ENCODE measurements around the gene STRBP. TPM values are rescaled to one million over a fixed set of nuclear protein-coding genes. Genes with fewer than 3 reads are reported as not detected.

The STRBP gene
- total RNA-seq, 1 experiment from 2014 or later, result 137 TPM

DNA sequence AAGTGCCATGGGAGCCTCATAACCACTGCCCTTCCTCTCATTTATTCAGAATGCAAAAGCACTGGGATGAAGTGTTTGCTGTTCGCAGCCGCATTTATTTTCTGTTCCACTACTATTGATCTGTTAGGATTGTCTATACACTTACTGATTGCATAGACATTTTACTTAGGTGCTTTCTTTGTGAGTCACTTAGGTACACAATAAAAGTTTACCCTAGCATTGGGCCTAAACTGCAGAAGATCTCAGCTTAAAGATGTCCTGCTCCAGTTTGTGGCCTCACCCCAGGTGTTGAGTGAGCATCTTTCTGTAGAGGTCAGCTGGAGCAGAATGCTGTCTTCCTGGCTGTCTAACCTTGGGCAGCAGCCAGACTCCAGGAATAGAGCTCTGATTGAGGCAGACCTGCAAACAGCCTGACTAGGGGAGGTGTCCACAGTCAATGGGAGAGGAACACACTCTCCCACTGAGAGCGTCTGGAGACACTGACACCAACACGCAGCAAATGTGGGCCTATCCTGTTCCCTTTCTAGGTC lies 181.0 kb downstream of the STRBP start:
- Histone ChIP-seq H3K4me1 (ENCODE audit: low read length) (peaks cover 97% of the 10 kb centered on the region), H3K27me3 (ENCODE audit: low read length) (no peaks in the 10 kb centered on the region), H3K9me2 (replicated peaks; ENCODE audit: insufficient read depth, low read length) (no peaks in the 10 kb centered on the region), H2AFZ (ENCODE audit: low read length) (no peak overlapping the region), H3K9me3 (ENCODE audit: low read length) (no peaks in the 10 kb centered on the region), H3K4me3 (ENCODE audit: low read length) (no peak overlapping the region), H3K79me2 (ENCODE audit: low read length) (peaks cover 21% of the 10 kb centered on the region; the same call in 1 of the 2 replicates), H3K9ac (ENCODE audit: low read length) (no peak overlapping the region), H3K36me3 (ENCODE audit: insufficient read depth, low read length) (peaks cover 23% of the 10 kb centered on the region), H3K27ac (ENCODE audit: low read length) (peak overlapping the region; percentile 93), H3K4me2 (ENCODE audit: low read depth, low read length, poor library complexity, severe bottlenecking) (no peak overlapping the region), H4K20me1 (ENCODE audit: insufficient read depth, low read depth, low read length) (no peaks in the 10 kb centered on the region)
- DNase-seq, result no peak

DNA sequence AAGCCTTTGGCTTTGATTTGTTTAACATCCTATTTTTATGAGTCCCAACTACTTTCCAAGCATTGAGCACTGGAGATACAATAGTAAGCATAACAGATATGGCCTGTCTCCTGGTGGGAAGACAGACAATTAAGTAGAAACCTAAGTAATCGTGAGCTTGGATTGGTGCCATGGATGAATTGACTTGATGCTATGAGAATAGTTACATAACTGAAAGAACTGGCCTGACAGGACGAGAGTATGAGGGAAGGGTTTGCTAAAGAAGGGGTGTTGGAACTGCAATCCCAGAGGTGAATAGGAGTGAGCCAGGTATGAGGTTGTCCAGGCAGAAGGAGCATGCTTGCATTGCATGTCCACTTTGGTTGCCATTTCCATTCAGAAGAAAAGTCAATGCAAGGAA lies 182.5 kb downstream of the STRBP start:
- Histone ChIP-seq H3K27ac (ENCODE audit: low read length) (peak overlapping the region; percentile 93), H3K4me3 (ENCODE audit: low read length) (0 out of 2 replicates have a peak overlapping the region, but pooled peaks have one; percentile 36), H2AFZ (ENCODE audit: low read length) (no peak overlapping the region), H3K9ac (ENCODE audit: low read length) (peak overlapping the region; percentile 56), H3K9me3 (ENCODE audit: low read length) (no peaks in the 10 kb centered on the region), H3K27me3 (ENCODE audit: low read length) (no peaks in the 10 kb centered on the region), H3K4me2 (ENCODE audit: low read depth, low read length, poor library complexity, severe bottlenecking) (peak overlapping the region; percentile 56), H3K9me2 (replicated peaks; ENCODE audit: insufficient read depth, low read length) (no peaks in the 10 kb centered on the region), H3K79me2 (ENCODE audit: low read length) (peaks cover 20% of the 10 kb centered on the region; the same call in 1 of the 2 replicates), H3K36me3 (ENCODE audit: insufficient read depth, low read length) (peaks cover 12% of the 10 kb centered on the region; the same call in 1 of the 2 replicates), H3K4me1 (ENCODE audit: low read length) (peaks cover 90% of the 10 kb centered on the region), H4K20me1 (ENCODE audit: insufficient read depth, low read depth, low read length) (no peaks in the 10 kb centered on the region)
- no peak for DNase-seq

DNA sequence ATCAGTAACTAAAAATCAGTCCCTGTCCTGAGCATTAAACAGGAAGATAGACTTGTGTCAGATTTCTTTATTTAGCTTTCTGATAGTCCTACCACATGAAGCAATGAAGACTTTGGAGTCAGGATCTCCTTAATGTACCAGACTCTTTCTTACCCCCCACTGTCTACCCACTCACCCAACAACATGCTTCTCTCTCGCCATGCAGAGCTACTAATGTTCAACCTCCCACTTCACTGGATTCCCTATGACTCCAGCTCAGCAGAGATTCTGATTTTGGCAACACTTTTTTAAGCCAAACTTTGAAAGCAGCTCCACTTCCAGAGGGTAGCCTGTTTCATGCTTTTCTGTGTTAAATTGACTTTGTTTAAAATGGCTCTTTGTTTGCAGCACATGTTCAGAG lies 184.1 kb downstream of the STRBP start:
- Histone ChIP-seq H3K4me1 (ENCODE audit: low read length) (peaks cover 73% of the 10 kb centered on the region), H3K4me3 (ENCODE audit: low read length) (no peak overlapping the region), H3K79me2 (ENCODE audit: low read length) (peaks cover 15% of the 10 kb centered on the region; the same call in 1 of the 2 replicates), H3K27me3 (ENCODE audit: low read length) (no peaks in the 10 kb centered on the region), H3K27ac (ENCODE audit: low read length) (peak overlapping the region; percentile 93), H3K9me2 (replicated peaks; ENCODE audit: insufficient read depth, low read length) (no peaks in the 10 kb centered on the region), H3K9ac (ENCODE audit: low read length) (peak overlapping the region; percentile 56), H3K36me3 (ENCODE audit: insufficient read depth, low read length) (peaks cover 9% of the 10 kb centered on the region; the same call in 1 of the 2 replicates), H4K20me1 (ENCODE audit: insufficient read depth, low read depth, low read length) (no peaks in the 10 kb centered on the region), H3K9me3 (ENCODE audit: low read length) (no peaks in the 10 kb centered on the region), H2AFZ (ENCODE audit: low read length) (no peak overlapping the region), H3K4me2 (ENCODE audit: low read depth, low read length, poor library complexity, severe bottlenecking) (peak overlapping the region; percentile 56)
- DNase-seq, result no peak

GRCh38 chr9:123083680-123084079 lies 184.7 kb downstream of the STRBP start:
- Histone ChIP-seq H3K9me2 (replicated peaks; ENCODE audit: insufficient read depth, low read length) (no peaks in the 10 kb centered on the region), H3K4me1 (ENCODE audit: low read length) (peaks cover 68% of the 10 kb centered on the region), H4K20me1 (ENCODE audit: insufficient read depth, low read depth, low read length) (no peaks in the 10 kb centered on the region), H3K9me3 (ENCODE audit: low read length) (no peaks in the 10 kb centered on the region), H3K27me3 (ENCODE audit: low read length) (no peaks in the 10 kb centered on the region), H3K9ac (ENCODE audit: low read length) (peak overlapping the region; percentile 56), H3K36me3 (ENCODE audit: insufficient read depth, low read length) (peaks cover 12% of the 10 kb centered on the region; the same call in 1 of the 2 replicates), H3K79me2 (ENCODE audit: low read length) (peaks cover 15% of the 10 kb centered on the region; the same call in 1 of the 2 replicates), H3K27ac (ENCODE audit: low read length) (peak overlapping the region; percentile 93), H3K4me2 (ENCODE audit: low read depth, low read length, poor library complexity, severe bottlenecking) (peak overlapping the region; percentile 56), H3K4me3 (ENCODE audit: low read length) (no peak overlapping the region), H2AFZ (ENCODE audit: low read length) (no peak overlapping the region)
- DNase-seq, result no peak

GRCh38 chr9:123081824-123082223 lies 186.6 kb downstream of the STRBP start:
- no peak overlapping the region for H2AFZ ChIP-seq (ENCODE audit: low read length)
- H4K20me1 ChIP-seq (ENCODE audit: insufficient read depth, low read depth, low read length), result no peaks in the 10 kb centered on the region
- H3K27ac ChIP-seq (ENCODE audit: low read length), result peak overlapping the region; percentile 93
- peaks cover 58% of the 10 kb centered on the region for H3K4me1 ChIP-seq (ENCODE audit: low read length)
- H3K36me3 ChIP-seq (ENCODE audit: insufficient read depth, low read length), result peaks cover 15% of the 10 kb centered on the region; the same call in 1 of the 2 replicates
- no peaks in the 10 kb centered on the region for H3K9me2 ChIP-seq (replicated peaks; ENCODE audit: insufficient read depth, low read length)
- DNase-seq, result peak; percentile 87
- peaks cover 15% of the 10 kb centered on the region; the same call in 1 of the 2 replicates for H3K79me2 ChIP-seq (ENCODE audit: low read length)
- H3K27me3 ChIP-seq (ENCODE audit: low read length), result no peaks in the 10 kb centered on the region
- peak overlapping the region; percentile 5 for H3K4me2 ChIP-seq (ENCODE audit: low read depth, low read length, poor library complexity, severe bottlenecking)
- H3K9ac ChIP-seq (ENCODE audit: low read length), result peak overlapping the region; percentile 5
- no peaks in the 10 kb centered on the region for H3K9me3 ChIP-seq (ENCODE audit: low read length)
- no peak overlapping the region for H3K4me3 ChIP-seq (ENCODE audit: low read length)

DNA sequence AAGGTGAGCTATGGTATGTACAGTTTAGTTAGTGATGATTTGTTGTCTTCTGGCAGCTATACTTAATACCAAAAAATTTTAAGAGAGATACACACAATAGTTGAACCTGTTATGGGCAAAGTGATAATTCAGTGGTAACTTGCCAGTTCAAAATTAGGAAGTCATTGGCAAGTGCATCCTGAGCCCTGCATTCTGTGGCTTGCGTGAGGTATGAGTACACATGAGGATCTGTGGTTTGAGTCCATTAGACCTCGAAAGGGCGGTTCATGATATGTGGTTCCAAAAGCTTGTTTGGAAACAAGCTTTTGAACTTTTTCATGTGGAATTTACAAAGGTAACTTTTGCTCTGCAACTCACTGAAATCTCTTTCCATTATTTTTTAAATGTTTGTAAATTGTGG lies 187.9 kb downstream of the STRBP start:
- peaks cover 7% of the 10 kb centered on the region; the same call in 1 of the 2 replicates for H3K79me2 ChIP-seq (ENCODE audit: low read length)
- H3K4me1 ChIP-seq (ENCODE audit: low read length), result peaks cover 51% of the 10 kb centered on the region
- no peak overlapping the region for H3K4me2 ChIP-seq (ENCODE audit: low read depth, low read length, poor library complexity, severe bottlenecking)
- H4K20me1 ChIP-seq (ENCODE audit: insufficient read depth, low read depth, low read length), result no peaks in the 10 kb centered on the region
- H3K36me3 ChIP-seq (ENCODE audit: insufficient read depth, low read length), result 0 out of 2 replicates have a peak, but pooled peaks cover 8% of the 10 kb centered on the region
- DNase-seq, result no peak
- H2AFZ ChIP-seq (ENCODE audit: low read length), result no peak overlapping the region
- H3K4me3 ChIP-seq (ENCODE audit: low read length), result no peak overlapping the region
- no peaks in the 10 kb centered on the region for H3K9me3 ChIP-seq (ENCODE audit: low read length)
- no peak overlapping the region for H3K27ac ChIP-seq (ENCODE audit: low read length)
- no peak overlapping the region for H3K9ac ChIP-seq (ENCODE audit: low read length)
- H3K9me2 ChIP-seq (replicated peaks; ENCODE audit: insufficient read depth, low read length), result no peaks in the 10 kb centered on the region
- no peaks in the 10 kb centered on the region for H3K27me3 ChIP-seq (ENCODE audit: low read length)

GRCh38 chr9:123074628-123075027 lies 193.8 kb downstream of the STRBP start:
- H3K9ac ChIP-seq (ENCODE audit: low read length), result no peak overlapping the region
- H2AFZ ChIP-seq (ENCODE audit: low read length), result no peak overlapping the region
- H3K9me3 ChIP-seq (ENCODE audit: low read length), result no peaks in the 10 kb centered on the region
- no peak overlapping the region for H3K4me3 ChIP-seq (ENCODE audit: low read length)
- H4K20me1 ChIP-seq (ENCODE audit: insufficient read depth, low read depth, low read length), result no peaks in the 10 kb centered on the region
- H3K36me3 ChIP-seq (ENCODE audit: insufficient read depth, low read length), result peaks cover 44% of the 10 kb centered on the region
- peak overlapping the region; percentile 79; the same call in 1 of the 2 replicates for H3K27ac ChIP-seq (ENCODE audit: low read length)
- H3K4me1 ChIP-seq (ENCODE audit: low read length), result peaks cover 49% of the 10 kb centered on the region
- no peak for DNase-seq
- H3K27me3 ChIP-seq (ENCODE audit: low read length), result no peaks in the 10 kb centered on the region
- H3K4me2 ChIP-seq (ENCODE audit: low read depth, low read length, poor library complexity, severe bottlenecking), result no peak overlapping the region
- no peaks in the 10 kb centered on the region for H3K79me2 ChIP-seq (ENCODE audit: low read length)
- no peaks in the 10 kb centered on the region for H3K9me2 ChIP-seq (replicated peaks; ENCODE audit: insufficient read depth, low read length)

GRCh38 chr9:123073991-123074422 lies 194.4 kb downstream of the STRBP start:
- no peaks in the 10 kb centered on the region for H3K27me3 ChIP-seq (ENCODE audit: low read length)
- H3K9ac ChIP-seq (ENCODE audit: low read length), result no peak overlapping the region
- no peaks in the 10 kb centered on the region for H4K20me1 ChIP-seq (ENCODE audit: insufficient read depth, low read depth, low read length)
- H3K9me3 ChIP-seq (ENCODE audit: low read length), result no peaks in the 10 kb centered on the region
- H3K4me1 ChIP-seq (ENCODE audit: low read length), result peaks cover 49% of the 10 kb centered on the region
- no peak overlapping the region for H3K4me3 ChIP-seq (ENCODE audit: low read length)
- H3K9me2 ChIP-seq (replicated peaks; ENCODE audit: insufficient read depth, low read length), result no peaks in the 10 kb centered on the region
- no peak overlapping the region for H2AFZ ChIP-seq (ENCODE audit: low read length)
- H3K36me3 ChIP-seq (ENCODE audit: insufficient read depth, low read length), result peaks cover 46% of the 10 kb centered on the region
- no peak for DNase-seq
- H3K27ac ChIP-seq (ENCODE audit: low read length), result peak overlapping the region; percentile 79
- no peaks in the 10 kb centered on the region for H3K79me2 ChIP-seq (ENCODE audit: low read length)
- H3K4me2 ChIP-seq (ENCODE audit: low read depth, low read length, poor library complexity, severe bottlenecking), result peak overlapping the region; percentile 52

Measured in Karpas-422 (cell line).